GM21367 (cell line): ENCODE measurements around the gene DIPK1C.

Source experiments
- ATAC-seq: cut with Tn5 transposase; IDR thresholded peaks from one replicate; pipeline ENCODE4 v1.9.1; 2021; ENCODE audit not compliant: unreplicated experiment

Gene DIPK1C

GRCh38 chr18:74486119-74486849 is 29.2 kb upstream of the DIPK1C start:
- no peak for ATAC-seq

- no peak for ATAC-seq
Observed at GRCh38 chr18:74482697-74483096, 25.6 kb upstream of the DIPK1C start.

DNA sequence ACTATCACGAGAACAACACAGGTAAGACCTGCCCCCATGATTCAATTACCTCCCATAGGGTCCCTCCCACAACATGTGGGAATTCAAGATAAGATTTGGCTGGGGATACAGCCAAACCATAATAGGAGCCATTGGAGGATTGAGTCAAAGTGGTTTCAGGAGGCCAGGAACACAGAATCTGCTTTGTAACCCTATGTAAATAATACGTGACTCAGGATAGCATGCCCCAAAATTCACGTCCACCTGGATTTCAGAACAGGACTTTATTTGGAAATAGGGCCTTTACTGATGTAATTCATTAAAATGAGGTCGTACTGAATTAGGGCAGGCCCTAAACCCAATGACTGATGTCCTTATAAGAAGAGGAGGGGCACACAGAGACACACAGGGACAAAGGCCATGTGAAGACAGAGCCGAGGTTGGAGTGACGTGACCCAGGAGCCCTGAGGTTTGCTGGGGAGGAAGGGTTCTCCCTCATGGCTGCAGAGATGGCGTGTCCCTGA is 23.1 kb upstream of the DIPK1C start:
- ATAC-seq = no peak

DNA sequence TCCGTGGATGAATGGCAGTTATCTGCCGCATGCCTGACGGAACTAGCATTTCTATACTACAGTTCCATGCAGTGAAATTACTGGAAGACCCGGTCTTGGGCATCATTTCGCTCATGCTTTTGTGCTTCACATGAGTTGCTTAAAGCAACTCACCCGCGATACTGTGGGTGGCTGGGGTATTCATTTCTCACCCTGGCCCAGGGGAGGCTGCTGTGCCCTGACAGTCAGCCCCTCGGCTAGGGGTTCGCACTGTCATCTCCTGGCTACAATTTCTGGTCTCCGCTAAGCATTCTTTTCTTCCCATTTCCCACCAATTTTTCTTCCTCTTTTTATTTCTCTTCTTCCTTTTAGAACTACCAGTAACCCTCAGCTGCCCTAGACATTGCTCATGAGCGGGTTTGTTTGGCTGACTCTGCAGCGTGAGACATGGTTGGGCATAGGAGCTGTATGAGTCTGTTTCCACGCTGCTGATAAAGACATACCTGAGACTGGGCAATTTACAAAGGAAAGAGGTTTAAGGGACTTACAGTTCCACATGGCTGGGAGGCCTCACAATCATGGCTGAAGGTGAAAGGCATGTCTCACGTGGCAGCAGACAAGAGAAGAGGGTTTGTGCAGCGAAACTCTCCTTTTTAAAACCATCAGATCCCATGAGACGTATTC is 22.5 kb upstream of the DIPK1C start:
- ATAC-seq = no peak

DNA sequence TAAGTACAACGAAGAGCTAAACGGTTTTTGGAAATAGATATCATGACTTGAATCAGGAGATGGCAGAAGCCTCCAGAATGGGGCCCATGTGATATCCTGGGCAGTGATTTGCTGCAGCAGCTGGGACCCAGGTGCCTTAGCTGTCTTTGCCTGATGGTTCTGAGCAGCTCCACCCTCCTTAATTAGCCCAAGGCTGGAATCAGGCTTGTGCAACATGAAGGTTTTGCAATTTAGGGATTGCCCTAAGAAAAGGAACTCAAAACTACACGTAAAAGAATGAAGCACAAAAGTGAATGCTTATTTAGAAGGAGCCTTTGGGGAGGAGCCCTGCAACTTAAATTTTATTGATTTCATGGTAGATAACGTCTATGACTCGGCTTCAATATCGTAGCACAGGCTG is 21.8 kb upstream of the DIPK1C start:
- no peak for ATAC-seq

DNA sequence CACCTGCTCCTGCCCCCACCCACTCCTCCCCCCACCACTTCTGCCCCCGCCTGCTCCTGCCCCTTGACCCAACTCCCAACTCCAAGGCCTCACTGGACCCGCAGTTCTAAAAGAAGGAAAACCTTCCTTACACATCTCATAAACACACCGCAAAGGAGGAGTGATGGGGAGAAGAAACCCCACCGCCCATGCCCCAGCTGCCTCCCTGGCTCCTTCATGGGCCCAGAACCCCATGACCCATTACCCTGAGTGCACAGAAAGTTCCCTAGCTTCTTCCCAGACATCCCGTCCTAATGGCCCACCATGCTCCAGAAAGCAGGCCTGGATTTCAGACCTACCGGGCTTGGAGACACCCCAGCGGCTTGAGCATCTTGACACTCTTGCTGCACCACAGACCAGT is 21.2 kb upstream of the DIPK1C start:
- ATAC-seq = no peak

DNA sequence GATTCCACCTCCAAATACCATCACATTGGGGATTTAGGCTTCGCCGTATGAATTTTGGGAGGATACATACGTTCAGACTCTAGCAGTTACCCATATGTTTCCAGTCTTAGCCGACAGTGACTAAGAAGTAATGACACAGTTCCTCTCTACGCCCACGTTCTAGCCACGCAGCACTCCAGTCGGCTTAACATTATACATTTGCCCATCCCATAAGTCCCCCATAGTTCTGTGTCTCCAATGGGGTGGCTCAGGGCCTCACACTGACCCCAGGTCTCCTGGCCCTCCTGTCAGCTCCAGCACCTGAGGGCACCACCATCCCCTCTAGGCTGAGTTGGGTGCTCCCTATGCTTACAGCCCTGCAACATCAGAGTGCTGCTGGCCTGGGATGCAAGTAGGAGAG is 20.7 kb upstream of the DIPK1C start:
- no peak for ATAC-seq

DNA sequence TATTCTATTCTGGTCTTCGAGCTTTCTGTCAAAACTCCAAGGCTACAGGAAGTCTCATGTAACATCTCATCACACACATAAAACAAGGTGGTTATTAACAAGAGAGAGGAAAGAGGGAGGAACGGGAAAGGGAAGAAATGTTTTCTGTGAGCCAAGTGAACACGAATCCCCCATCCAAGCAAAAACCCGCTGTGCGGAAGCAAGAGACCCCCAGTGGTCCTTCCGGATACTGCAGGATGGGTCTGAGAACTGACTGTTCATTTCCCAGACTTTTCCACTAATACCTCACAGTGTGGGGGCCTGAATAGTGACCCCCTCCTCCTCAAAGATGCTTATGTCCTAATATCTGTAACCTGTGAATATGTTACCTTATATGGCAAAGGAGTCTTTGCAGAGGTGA is 19.0 kb upstream of the DIPK1C start:
- no peak for ATAC-seq

DNA sequence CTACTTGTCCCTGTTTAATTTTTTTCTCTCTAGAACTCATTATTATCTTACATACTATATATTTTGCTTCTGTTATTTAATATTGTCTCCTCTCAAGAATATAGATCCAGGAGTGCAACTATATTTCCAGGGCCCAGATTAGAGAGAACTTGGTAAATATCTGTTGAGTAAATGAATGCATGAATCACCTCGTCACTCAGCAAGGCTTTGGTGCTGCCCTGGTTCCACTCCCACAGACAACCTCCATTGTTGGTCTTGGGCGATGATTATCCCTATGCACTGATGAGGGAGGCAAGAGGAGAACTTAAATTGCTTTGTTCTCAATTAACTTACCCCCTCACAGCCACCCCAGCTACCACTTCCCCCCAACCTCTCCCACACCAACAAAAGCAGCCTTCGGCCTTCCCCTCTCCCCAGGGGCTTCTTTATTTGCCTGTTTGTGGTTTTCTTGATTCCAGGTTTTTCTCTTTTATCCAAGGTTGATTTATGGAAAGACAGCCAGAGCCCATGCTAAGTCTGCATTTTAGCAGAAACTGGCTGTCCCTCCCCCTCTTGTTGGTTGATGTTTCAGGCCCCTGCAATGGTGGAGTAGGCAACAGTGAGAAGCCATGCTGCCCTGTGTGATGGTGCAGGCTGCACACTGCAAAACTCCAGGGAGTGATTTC is 17.0 kb upstream of the DIPK1C start:
- ATAC-seq = no peak

GRCh38 chr18:74472312-74472711 is 15.2 kb upstream of the DIPK1C start:
- ATAC-seq = no peak

DNA sequence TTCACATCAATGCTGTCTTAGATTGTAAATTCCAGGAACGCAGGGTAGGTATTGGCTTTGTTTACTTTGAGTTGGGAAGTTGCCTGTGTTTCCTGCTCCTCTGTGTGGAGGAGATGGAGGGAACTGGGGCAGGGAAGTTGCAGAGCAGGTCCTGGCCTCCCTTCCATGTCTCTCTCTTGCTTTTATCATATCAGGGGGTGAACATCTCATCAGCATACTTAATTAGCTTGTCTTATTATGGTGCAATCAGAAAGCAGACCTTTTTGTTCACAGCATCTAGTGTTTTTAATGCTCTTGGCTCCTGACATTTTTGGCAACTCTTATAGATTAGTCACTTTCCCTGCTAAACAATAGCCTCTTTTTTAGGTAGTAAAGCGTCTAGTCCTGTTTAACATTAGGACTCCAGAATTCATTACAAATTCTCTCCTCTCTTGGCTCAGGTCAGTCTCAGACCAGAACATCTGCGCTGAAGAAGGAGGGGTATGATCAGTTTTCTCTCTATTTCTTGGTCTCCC is 11.5 kb upstream of the DIPK1C start:
- ATAC-seq = no peak

DNA sequence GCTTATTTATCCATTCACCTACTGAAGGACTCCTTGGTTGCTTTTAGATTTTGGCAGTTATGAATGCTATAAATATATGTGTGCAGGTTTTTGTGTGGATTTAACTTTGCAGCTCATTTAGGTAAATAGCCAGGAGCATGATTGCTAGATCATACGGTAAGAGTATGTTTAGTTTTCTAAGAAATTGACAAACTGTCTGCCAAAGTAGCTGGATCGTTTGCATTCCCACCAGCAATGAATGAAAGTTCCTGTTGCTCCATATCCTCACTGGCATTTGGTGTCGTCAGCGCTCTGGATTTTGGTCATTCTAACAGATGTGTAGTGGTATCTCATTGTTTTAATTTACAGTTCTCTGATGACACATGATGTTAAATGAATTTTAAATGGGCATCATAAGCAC is 8.7 kb upstream of the DIPK1C start:
- no peak for ATAC-seq

DNA sequence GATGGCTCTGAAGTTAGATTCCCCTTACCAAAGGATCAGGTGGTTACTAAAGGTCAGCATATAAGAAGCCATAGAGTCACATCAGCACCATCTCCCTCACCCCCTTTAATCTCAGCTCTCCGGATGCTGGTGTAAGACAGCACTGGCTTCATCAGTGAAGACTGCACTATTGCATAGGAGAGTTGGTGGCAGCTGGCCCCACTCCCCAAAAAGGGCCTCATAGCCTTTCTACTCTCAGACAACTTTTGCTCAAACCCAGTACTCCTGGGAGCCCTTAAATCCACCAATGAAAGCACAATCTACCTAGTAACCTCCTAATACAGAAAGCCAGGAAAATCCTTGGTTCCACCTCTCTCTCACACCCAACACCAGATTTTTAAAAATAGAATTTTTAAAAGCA is 6.9 kb upstream of the DIPK1C start:
- ATAC-seq = no peak

DNA sequence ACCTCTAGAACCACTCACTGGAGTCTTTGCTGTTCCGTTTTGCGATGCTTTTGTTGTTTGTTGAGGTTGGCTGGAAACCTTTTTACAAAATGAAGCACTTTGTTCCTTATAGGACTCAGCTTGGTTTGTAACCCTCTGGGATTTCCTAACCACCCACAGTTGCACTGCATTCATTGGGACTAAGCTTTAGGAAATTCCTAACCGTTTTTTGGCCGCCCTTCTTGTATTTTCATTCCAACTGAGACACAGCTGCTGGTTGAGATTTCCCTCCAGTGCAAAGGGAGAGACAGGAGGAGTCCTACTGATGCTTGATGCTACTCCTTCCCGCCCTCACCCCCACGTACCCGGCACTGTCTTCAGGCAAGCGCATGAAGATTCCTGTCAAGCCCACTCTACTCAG is 6.1 kb upstream of the DIPK1C start:
- ATAC-seq = no peak

- ATAC-seq = no peak
Observed at GRCh38 chr18:74460825-74461224, 3.7 kb upstream of the DIPK1C start.

DNA sequence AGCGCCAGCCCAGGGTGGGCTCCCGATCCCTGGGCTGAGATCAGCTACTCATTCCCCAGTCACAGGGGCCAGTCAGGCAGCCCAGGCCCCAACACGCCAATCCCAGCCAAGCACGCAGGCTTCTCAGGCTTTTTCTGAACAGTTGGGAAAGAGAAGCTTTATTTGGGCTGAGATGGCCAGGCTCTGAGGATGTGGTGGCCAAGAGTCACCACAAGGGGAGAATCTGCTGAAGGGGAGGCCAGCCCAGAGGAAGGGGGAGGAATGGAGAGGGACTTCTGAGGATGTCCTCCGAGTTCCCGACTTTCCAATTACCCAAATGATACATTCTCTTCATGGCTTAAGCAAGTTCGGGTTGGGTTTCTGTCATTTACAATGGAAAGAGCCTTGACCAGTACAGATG is 2.8 kb upstream of the DIPK1C start:
- no peak for ATAC-seq

- no peak for ATAC-seq
Observed at GRCh38 chr18:74457725-74458421, 765 bp upstream of the DIPK1C start.

DNA sequence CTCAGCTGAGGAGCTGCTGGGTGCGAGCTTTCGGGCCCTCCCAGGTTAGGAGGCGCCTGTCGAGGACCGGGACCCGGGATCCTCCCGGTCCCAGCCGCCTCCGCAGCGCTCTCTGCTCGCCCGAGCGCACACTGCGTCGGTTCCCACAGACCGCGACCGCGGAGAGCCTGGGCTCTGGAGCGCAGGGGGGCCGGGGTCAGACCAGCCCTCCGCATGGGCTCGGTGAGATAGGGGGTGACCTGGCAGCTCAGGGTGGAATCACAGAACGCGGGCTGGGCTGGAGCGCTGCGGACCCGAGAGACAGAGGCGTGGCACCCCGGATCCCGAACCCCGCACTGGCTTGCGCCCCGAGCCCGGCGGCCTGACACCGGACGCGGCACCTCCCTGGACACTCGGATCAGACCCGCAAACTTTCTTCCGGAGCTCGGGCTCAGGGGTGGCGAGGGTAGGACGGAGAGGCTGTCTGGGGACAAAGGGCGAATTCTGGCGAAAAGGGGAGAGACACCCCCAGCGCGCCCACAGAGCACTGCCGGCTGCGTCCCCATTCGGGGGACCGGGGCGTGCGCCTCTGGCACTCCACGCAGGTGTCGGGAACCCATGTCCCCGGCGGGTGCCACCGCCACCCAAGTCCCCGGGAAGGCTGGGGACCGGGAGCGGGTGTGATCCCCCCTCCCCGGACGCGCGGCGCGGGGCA is 612 bp downstream of the DIPK1C start:
- ATAC-seq = no peak

- no peak for ATAC-seq
Observed at GRCh38 chr18:74456017-74456348, 1.1 kb downstream of the DIPK1C start.

- no peak for ATAC-seq
Observed at GRCh38 chr18:74455386-74455785, 1.7 kb downstream of the DIPK1C start.

DNA sequence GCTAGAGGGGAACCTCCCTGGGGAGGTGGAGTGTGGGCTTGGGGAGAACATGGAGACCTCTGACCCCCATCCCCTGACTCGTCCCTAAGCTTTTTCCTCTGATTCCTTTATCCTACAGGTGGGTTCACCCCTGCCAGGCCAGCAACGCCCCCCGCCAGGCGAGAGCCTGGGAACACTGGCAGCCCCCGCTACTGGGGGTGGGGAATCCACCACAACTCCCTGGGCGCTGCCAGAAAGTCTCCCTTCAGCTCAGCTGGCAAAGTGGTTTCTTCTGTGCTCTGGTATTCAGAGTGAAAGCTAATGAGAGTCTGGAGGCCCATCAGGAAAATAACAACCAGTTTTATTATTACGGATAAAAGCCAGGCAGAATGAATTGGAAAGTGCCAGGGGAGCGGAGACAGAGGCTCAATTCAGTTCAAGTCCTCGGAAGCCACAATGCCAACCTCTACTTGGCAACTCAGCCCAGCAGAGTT is 2.8 kb downstream of the DIPK1C start:
- no peak for ATAC-seq
